HEK293 (cell line): Measurements from ENCODE around the gene DCLK1.

Experiments used
- MZF1 ChIP-seq: fragments of 450-650 bp; formaldehyde crosslinking; IDR thresholded peaks from 2 replicates; pipeline ENCODE4 v1.5.1; 2017; ENCODE audit warnings: missing biosample characterization, missing genetic modification characterization, borderline replicate concordance
- PRDM1 ChIP-seq: fragments of 450-650 bp; formaldehyde crosslinking; IDR thresholded peaks from 2 replicates; pipeline ENCODE4; 2016; ENCODE audit warnings: missing biosample characterization, missing genetic modification characterization
- YY1 ChIP-seq: fragments of 450-650 bp; formaldehyde crosslinking; IDR thresholded peaks from 2 replicates; pipeline ENCODE4 v1.5.1; 2018; ENCODE audit warnings: missing biosample characterization, missing genetic modification characterization
- ZNF175 ChIP-seq: fragments of 450-650 bp; formaldehyde crosslinking; IDR thresholded peaks from 2 replicates; pipeline ENCODE4 v1.5.1; 2016; ENCODE audit warnings: missing biosample characterization, missing genetic modification characterization
- ZNF214 ChIP-seq: fragments of 450-650 bp; formaldehyde crosslinking; IDR thresholded peaks from 2 replicates; pipeline ENCODE4 v1.5.1; 2017; ENCODE audit warnings: missing biosample characterization, mild to moderate bottlenecking, missing genetic modification characterization, borderline replicate concordance
- ZNF274 ChIP-seq, 2 experiments: fragments of 200-500 bp in 1 of 2; fragments of 450-650 bp in 1 of 2; sonication (Bioruptor generic) in 1 of 2; formaldehyde crosslinking in 1 of 2; IDR thresholded peaks; 2 replicates each; pipeline versions ENCODE4 v1.5.1 to v1.6.1; 2014 to 2016; ENCODE audit warnings: borderline replicate concordance in 1 of 2, inconsistent platforms in 1 of 2, low read length in 1 of 2, missing biosample characterization in 1 of 2, missing genetic modification characterization in 1 of 2
- ZNF416 ChIP-seq: fragments of 450-650 bp; formaldehyde crosslinking; IDR thresholded peaks from 2 replicates; pipeline ENCODE4 v1.5.1; 2016; ENCODE audit warnings: missing biosample characterization, missing genetic modification characterization
- ZNF571 ChIP-seq: fragments of 450-650 bp; formaldehyde crosslinking; IDR thresholded peaks from 2 replicates; pipeline ENCODE4 v1.5.0; 2017; ENCODE audit warnings: missing biosample characterization, missing genetic modification characterization
- ZNF785 ChIP-seq: fragments of 450-650 bp; formaldehyde crosslinking; IDR thresholded peaks from 2 replicates; pipeline ENCODE4 v1.5.1; 2016; ENCODE audit warnings: missing biosample characterization, missing genetic modification characterization
- TF ChIP-seq, protein P1 (sequence below): fragments of 450-650 bp; formaldehyde crosslinking; IDR thresholded peaks from 2 replicates; pipeline ENCODE4 v1.5.1; 2016; ENCODE audit warnings: missing biosample characterization, missing genetic modification characterization

DNA sequence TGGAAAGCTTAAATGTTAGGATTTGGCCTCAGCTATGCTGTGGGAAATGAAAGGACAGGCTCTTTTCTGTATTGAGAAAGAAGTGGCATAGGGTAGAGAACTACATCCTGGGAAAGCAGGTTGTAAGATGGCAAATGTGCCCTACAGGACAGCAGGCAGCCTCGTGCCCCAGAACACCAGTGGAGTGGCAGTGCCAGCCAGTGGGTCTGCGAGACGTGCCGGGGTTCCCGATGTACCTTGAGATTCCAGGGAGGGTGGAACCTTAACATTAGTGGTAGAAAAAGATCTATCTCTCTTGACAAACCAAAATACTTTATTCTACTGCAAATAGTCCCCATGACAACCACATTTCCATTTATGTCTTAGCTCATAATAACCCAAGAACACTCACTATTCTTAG is 42.7 kb downstream of the DCLK1 start:
- no peak for TF ChIP-seq MZF1 (tag by site-specific recombination)
- TF ChIP-seq ZNF214 (tag by site-specific recombination) = no peak
- no peak for TF ChIP-seq PRDM1 (tag by site-specific recombination)
- TF ChIP-seq ZNF571 (tag by site-specific recombination) = no peak
- TF ChIP-seq ZNF416 (tag by site-specific recombination) = no peak
- no peak for TF ChIP-seq ZNF274 (IDR thresholded peaks at IDR 0.05; ENCODE audit: low read length)
- no peak for TF ChIP-seq ZNF274 (tag by site-specific recombination; IDR thresholded peaks at IDR 0.05; ENCODE audit: borderline replicate concordance)
- TF ChIP-seq ZNF175 (tag by site-specific recombination) = no peak
- TF ChIP-seq YY1 = no peak
- TF ChIP-seq, protein P1, sequence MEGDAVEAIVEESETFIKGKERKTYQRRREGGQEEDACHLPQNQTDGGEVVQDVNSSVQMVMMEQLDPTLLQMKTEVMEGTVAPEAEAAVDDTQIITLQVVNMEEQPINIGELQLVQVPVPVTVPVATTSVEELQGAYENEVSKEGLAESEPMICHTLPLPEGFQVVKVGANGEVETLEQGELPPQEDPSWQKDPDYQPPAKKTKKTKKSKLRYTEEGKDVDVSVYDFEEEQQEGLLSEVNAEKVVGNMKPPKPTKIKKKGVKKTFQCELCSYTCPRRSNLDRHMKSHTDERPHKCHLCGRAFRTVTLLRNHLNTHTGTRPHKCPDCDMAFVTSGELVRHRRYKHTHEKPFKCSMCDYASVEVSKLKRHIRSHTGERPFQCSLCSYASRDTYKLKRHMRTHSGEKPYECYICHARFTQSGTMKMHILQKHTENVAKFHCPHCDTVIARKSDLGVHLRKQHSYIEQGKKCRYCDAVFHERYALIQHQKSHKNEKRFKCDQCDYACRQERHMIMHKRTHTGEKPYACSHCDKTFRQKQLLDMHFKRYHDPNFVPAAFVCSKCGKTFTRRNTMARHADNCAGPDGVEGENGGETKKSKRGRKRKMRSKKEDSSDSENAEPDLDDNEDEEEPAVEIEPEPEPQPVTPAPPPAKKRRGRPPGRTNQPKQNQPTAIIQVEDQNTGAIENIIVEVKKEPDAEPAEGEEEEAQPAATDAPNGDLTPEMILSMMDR (tag by site-specific recombination) = no peak
- no peak for TF ChIP-seq ZNF785 (tag by site-specific recombination)
